GM18526 (cell line): ENCODE results near the gene COMTD1.

Experiments
- POLR2A ChIP-seq: IDR thresholded peaks from 3 replicates; pipeline ENCODE4 v1.6.1; 2011; ENCODE audit not compliant: insufficient read length; ENCODE audit errors: extremely low read depth

The COMTD1 gene

GRCh38 chr10:75189266-75190096, 46.3 kb downstream of the COMTD1 start:
- TF ChIP-seq POLR2A: no peak

GRCh38 chr10:75187961-75188426, 47.8 kb downstream of the COMTD1 start:
- no peak for TF ChIP-seq POLR2A

- no peak for TF ChIP-seq POLR2A
These were observed 49.4 kb downstream of the COMTD1 start for GRCh38 chr10:75186310-75186709.
